Fibroblast of the aortic adventitia (primary cell): ENCODE measurements around the gene HBE1. TPM values are rescaled to one million over a fixed set of nuclear protein-coding genes. Genes with fewer than 3 reads are reported as not detected.

Source experiments
- DNase-seq: peaks from one replicate; pipeline ENCODE4 v3.0.0-alpha.2; 2010; ENCODE audit warnings: low read depth
- H3K4me3 ChIP-seq: 2 replicates; pipeline ENCODE4 v1.5.1; 2011; ENCODE audit warnings: low read depth, mild to moderate bottlenecking, control low read depth, low read length, moderate library complexity
- total RNA-seq: library from RNA; depleted of rRNA; stranded (reverse); fragments of >200 nt; gene quantifications from 2 replicates; pipeline ENCODE4 v1.2.3, GENCODE V29; 2012; ENCODE audit warnings: low replicate concordance
- TF ChIP-seq, protein P1 (sequence below): IDR thresholded peaks from 2 replicates; pipeline ENCODE4 v1.5.1; 2011; ENCODE audit warnings: mild to moderate bottlenecking, low read length, control low read depth, inconsistent platforms; ENCODE audit not compliant: insufficient read depth

Gene HBE1
- total RNA-seq, 1 donor = not detected

GRCh38 chr11:5246772-5247471 lies 22.8 kb downstream of the HBE1 start:
- no peak for DNase-seq
- TF ChIP-seq, protein P1, sequence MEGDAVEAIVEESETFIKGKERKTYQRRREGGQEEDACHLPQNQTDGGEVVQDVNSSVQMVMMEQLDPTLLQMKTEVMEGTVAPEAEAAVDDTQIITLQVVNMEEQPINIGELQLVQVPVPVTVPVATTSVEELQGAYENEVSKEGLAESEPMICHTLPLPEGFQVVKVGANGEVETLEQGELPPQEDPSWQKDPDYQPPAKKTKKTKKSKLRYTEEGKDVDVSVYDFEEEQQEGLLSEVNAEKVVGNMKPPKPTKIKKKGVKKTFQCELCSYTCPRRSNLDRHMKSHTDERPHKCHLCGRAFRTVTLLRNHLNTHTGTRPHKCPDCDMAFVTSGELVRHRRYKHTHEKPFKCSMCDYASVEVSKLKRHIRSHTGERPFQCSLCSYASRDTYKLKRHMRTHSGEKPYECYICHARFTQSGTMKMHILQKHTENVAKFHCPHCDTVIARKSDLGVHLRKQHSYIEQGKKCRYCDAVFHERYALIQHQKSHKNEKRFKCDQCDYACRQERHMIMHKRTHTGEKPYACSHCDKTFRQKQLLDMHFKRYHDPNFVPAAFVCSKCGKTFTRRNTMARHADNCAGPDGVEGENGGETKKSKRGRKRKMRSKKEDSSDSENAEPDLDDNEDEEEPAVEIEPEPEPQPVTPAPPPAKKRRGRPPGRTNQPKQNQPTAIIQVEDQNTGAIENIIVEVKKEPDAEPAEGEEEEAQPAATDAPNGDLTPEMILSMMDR = no peak
- no peak overlapping the region for H3K4me3 ChIP-seq

GRCh38 chr11:5245155-5245554 lies 24.6 kb downstream of the HBE1 start:
- TF ChIP-seq, protein P1 = no peak
- H3K4me3 ChIP-seq = no peak overlapping the region
- no peak for DNase-seq

DNA sequence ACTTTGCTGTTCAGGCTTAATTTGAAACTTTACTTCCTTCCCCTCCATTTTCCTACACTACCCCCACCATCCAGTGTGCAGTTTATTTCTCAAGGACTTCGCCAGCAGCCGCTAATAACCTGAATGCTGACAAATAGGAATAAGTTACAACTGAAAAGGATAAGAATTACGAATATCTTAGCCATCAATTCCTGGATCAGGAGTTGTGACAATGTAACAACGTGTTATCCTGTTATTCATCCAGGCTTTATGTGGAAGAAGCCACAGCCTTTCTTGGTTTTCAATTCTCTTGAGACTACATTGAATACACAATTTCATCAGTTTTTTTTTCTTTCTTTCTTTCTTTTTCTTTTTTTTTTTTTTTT lies 25.9 kb downstream of the HBE1 start:
- H3K4me3 ChIP-seq = no peak overlapping the region
- TF ChIP-seq, protein P1 = no peak
- no peak for DNase-seq

- no peak for DNase-seq
- no peak overlapping the region for H3K4me3 ChIP-seq
- TF ChIP-seq, protein P1 = no peak
Measured at GRCh38 chr11:5242933-5243815, 26.6 kb downstream of the HBE1 start.

GRCh38 chr11:5242208-5242607 lies 27.5 kb downstream of the HBE1 start:
- no peak overlapping the region for H3K4me3 ChIP-seq
- TF ChIP-seq, protein P1 = no peak
- peak; percentile 18 for DNase-seq

DNA sequence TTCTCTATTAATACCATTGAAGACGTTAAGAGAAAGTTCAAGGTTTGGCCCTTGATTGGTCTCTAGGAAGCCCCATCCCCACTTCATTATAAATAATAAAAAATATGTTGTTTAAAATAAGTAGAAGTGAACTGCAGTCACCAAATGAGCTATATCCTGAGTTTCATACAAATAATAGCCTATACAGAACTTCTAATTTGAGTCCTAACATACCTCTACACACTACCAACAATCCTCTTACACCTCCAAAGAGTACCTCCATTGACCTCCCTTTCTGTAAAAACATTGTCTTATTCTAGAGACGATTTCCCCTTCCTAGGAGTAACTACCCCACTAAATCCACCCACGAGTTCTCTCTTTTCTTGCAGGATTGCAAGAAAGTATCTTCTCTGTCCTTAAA lies 28.3 kb downstream of the HBE1 start:
- H3K4me3 ChIP-seq = no peak overlapping the region
- TF ChIP-seq, protein P1 = no peak
- DNase-seq = no peak
